SK-N-SH treated with all-trans-retinoic acid at 6 μM for 48 hours (cell line): ENCODE measurements around the gene ESYT1.

Experiments used
- ATAC-seq: fragments of 200-7000 bp; cut with Tn5 transposase; 3 replicates; pipeline ENCODE4 v1.9.1; 2020; ENCODE audit warnings: mild to moderate bottlenecking, moderate library complexity
- ARNTL ChIP-seq: fragments of 450-650 bp; formaldehyde crosslinking; IDR thresholded peaks from 2 replicates; pipeline ENCODE4 v1.5.0; 2020; ENCODE audit warnings: low read depth, mild to moderate bottlenecking, moderate library complexity, borderline replicate concordance
- BACH2 ChIP-seq: fragments of 250-450 bp; sonication (Bioruptor Pico); IDR thresholded peaks from 2 replicates; pipeline ENCODE4 v1.9.0; 2021; ENCODE audit warnings: mild to moderate bottlenecking, borderline replicate concordance
- CSDC2 ChIP-seq: fragments of 250-450 bp; sonication (Bioruptor Pico); IDR thresholded peaks from 2 replicates; pipeline ENCODE4 v1.5.0; 2020; ENCODE audit warnings: mild to moderate bottlenecking, moderate library complexity
- CSRNP3 ChIP-seq: fragments of 250-450 bp; sonication (Bioruptor Pico); IDR thresholded peaks from 2 replicates; pipeline ENCODE4 v1.5.1; 2021; ENCODE audit warnings: mild to moderate bottlenecking, moderate library complexity
- ESRRG ChIP-seq: fragments of 250-450 bp; sonication (Bioruptor Pico); IDR thresholded peaks from 2 replicates; pipeline ENCODE4 v1.6.1; 2021; ENCODE audit warnings: mild to moderate bottlenecking
- GLIS3 ChIP-seq: fragments of 250-450 bp; sonication (Bioruptor Pico); IDR thresholded peaks from 2 replicates; pipeline ENCODE4 v1.5.0; 2020; ENCODE audit warnings: mild to moderate bottlenecking, moderate library complexity
- ISL1 ChIP-seq: fragments of 250-450 bp; sonication (Bioruptor Pico); IDR thresholded peaks from 2 replicates; pipeline ENCODE4 v2.1.2; 2022; ENCODE audit warnings: mild to moderate bottlenecking, moderate library complexity
- OSR1 ChIP-seq: fragments of 250-450 bp; sonication (Bioruptor Pico); IDR thresholded peaks from 2 replicates; pipeline ENCODE4 v1.8.0; 2022; ENCODE audit warnings: moderate library complexity, mild to moderate bottlenecking, inconsistent platforms
- PPARA ChIP-seq: fragments of 250-450 bp; sonication (Bioruptor Pico); IDR thresholded peaks from 2 replicates; pipeline ENCODE4 v1.5.0; 2020; ENCODE audit warnings: mild to moderate bottlenecking, borderline replicate concordance
- RARB ChIP-seq: fragments of 250-450 bp; sonication (Bioruptor Pico); IDR thresholded peaks from 2 replicates; pipeline ENCODE4 v1.8.0; 2021; ENCODE audit warnings: mild to moderate bottlenecking, moderate library complexity
- SNAI2 ChIP-seq: fragments of 250-450 bp; sonication (Bioruptor Pico); IDR thresholded peaks from 2 replicates; pipeline ENCODE4 v1.5.0; 2020; ENCODE audit warnings: mild to moderate bottlenecking, moderate library complexity
- TCF4 ChIP-seq: fragments of 250-450 bp; sonication (Bioruptor Pico); IDR thresholded peaks from 2 replicates; pipeline ENCODE4 v1.8.0; 2021; ENCODE audit warnings: mild to moderate bottlenecking, moderate library complexity, borderline replicate concordance
- TOX ChIP-seq: fragments of 250-450 bp; sonication (Bioruptor Pico); IDR thresholded peaks from 2 replicates; pipeline ENCODE4 v1.8.0; 2021; ENCODE audit warnings: mild to moderate bottlenecking, moderate library complexity, borderline replicate concordance
- ZC3H10 ChIP-seq: fragments of 250-450 bp; sonication (Bioruptor Pico); IDR thresholded peaks from 2 replicates; pipeline ENCODE4 v1.5.1; 2021; ENCODE audit warnings: mild to moderate bottlenecking, moderate library complexity
- ZFP3 ChIP-seq: fragments of 250-450 bp; sonication (Bioruptor Pico); IDR thresholded peaks from 2 replicates; pipeline ENCODE4 v1.5.0; 2020; ENCODE audit warnings: mild to moderate bottlenecking, moderate library complexity
- ZNF565 ChIP-seq: fragments of 450-650 bp; formaldehyde crosslinking; conservative IDR thresholded peaks from 2 replicates; pipeline ENCODE4 v1.5.0; 2020; ENCODE audit warnings: low read depth, mild to moderate bottlenecking, moderate library complexity
- ZNF70 ChIP-seq: fragments of 450-650 bp; formaldehyde crosslinking; IDR thresholded peaks from 2 replicates; pipeline ENCODE4 v1.5.0; 2020; ENCODE audit warnings: mild to moderate bottlenecking, moderate library complexity
- ZNF8 ChIP-seq: fragments of 450-650 bp; formaldehyde crosslinking; IDR thresholded peaks from 2 replicates; pipeline ENCODE4 v1.5.0; 2020; ENCODE audit warnings: mild to moderate bottlenecking, moderate library complexity
- TF ChIP-seq, protein P1 (sequence below): fragments of 250-450 bp; sonication (Bioruptor Pico); IDR thresholded peaks from 2 replicates; pipeline ENCODE4 v1.5.0; 2020; ENCODE audit warnings: mild to moderate bottlenecking, moderate library complexity
- TF ChIP-seq, protein P2 (sequence below): fragments of 250-450 bp; sonication (Bioruptor Pico); IDR thresholded peaks from 2 replicates; pipeline ENCODE4 v1.5.1; 2020; ENCODE audit warnings: low read depth, mild to moderate bottlenecking, moderate library complexity
- TF ChIP-seq, protein P3 (sequence below): fragments of 250-450 bp; sonication (Bioruptor Pico); IDR thresholded peaks from 2 replicates; pipeline ENCODE4 v1.8.0; 2020; ENCODE audit warnings: mild to moderate bottlenecking, moderate library complexity, borderline replicate concordance
- TF ChIP-seq, protein P4 (sequence below): fragments of 250-450 bp; sonication (Bioruptor Pico); IDR thresholded peaks from 2 replicates; pipeline ENCODE4 v1.8.0; 2021; ENCODE audit warnings: low read depth, mild to moderate bottlenecking, moderate library complexity, borderline replicate concordance

ESYT1 gene

GRCh38 chr12:56099787-56100186 lies 28.3 kb upstream of the ESYT1 start (continued):
- TF ChIP-seq ZC3H10 (CRISPR knock-in tag) (no peak), SNAI2 (CRISPR knock-in tag) (no peak), ZFP3 (no peak), BACH2 (CRISPR knock-in tag) (no peak), TOX (no peak), ESRRG (CRISPR knock-in tag) (no peak), ZNF565 (CRISPR knock-in tag) (no peak)
- TF ChIP-seq, protein P1, sequence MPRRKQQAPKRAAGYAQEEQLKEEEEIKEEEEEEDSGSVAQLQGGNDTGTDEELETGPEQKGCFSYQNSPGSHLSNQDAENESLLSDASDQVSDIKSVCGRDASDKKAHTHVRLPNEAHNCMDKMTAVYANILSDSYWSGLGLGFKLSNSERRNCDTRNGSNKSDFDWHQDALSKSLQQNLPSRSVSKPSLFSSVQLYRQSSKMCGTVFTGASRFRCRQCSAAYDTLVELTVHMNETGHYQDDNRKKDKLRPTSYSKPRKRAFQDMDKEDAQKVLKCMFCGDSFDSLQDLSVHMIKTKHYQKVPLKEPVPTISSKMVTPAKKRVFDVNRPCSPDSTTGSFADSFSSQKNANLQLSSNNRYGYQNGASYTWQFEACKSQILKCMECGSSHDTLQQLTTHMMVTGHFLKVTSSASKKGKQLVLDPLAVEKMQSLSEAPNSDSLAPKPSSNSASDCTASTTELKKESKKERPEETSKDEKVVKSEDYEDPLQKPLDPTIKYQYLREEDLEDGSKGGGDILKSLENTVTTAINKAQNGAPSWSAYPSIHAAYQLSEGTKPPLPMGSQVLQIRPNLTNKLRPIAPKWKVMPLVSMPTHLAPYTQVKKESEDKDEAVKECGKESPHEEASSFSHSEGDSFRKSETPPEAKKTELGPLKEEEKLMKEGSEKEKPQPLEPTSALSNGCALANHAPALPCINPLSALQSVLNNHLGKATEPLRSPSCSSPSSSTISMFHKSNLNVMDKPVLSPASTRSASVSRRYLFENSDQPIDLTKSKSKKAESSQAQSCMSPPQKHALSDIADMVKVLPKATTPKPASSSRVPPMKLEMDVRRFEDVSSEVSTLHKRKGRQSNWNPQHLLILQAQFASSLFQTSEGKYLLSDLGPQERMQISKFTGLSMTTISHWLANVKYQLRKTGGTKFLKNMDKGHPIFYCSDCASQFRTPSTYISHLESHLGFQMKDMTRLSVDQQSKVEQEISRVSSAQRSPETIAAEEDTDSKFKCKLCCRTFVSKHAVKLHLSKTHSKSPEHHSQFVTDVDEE (CRISPR knock-in tag), result no peak

DNA sequence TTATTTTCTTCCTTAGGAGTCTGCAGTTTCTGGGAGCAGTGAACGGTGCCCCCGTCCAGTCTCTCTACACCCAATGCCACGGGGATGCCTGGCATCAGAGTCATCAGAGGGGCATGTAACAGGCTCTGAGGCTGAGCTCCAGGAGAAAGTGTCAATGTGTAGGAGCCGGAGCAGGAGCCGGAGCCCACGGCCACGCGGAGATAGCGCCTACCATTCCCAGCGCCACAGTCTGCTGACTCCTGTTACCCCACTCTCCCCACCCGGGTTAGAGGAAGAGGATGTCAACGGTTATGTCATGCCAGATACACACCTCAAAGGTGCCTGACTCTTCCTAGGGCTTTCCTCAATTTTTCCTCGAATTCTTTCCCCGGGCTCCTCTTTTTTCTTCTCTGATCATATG lies 27.0 kb upstream of the ESYT1 start:
- TF ChIP-seq GLIS3, result no peak
- TF ChIP-seq, protein P2, sequence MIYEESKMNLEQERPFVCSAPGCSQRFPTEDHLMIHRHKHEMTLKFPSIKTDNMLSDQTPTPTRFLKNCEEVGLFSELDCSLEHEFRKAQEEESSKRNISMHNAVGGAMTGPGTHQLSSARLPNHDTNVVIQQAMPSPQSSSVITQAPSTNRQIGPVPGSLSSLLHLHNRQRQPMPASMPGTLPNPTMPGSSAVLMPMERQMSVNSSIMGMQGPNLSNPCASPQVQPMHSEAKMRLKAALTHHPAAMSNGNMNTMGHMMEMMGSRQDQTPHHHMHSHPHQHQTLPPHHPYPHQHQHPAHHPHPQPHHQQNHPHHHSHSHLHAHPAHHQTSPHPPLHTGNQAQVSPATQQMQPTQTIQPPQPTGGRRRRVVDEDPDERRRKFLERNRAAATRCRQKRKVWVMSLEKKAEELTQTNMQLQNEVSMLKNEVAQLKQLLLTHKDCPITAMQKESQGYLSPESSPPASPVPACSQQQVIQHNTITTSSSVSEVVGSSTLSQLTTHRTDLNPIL (CRISPR knock-in tag), result no peak
- TF ChIP-seq PPARA, result no peak
- TF ChIP-seq, protein P1 (CRISPR knock-in tag), result no peak
- no peak for TF ChIP-seq RARB (CRISPR knock-in tag)
- TF ChIP-seq ISL1 (CRISPR knock-in tag), result no peak
- TF ChIP-seq ARNTL, result no peak
- TF ChIP-seq ZC3H10 (CRISPR knock-in tag), result no peak
- TF ChIP-seq, protein P3, sequence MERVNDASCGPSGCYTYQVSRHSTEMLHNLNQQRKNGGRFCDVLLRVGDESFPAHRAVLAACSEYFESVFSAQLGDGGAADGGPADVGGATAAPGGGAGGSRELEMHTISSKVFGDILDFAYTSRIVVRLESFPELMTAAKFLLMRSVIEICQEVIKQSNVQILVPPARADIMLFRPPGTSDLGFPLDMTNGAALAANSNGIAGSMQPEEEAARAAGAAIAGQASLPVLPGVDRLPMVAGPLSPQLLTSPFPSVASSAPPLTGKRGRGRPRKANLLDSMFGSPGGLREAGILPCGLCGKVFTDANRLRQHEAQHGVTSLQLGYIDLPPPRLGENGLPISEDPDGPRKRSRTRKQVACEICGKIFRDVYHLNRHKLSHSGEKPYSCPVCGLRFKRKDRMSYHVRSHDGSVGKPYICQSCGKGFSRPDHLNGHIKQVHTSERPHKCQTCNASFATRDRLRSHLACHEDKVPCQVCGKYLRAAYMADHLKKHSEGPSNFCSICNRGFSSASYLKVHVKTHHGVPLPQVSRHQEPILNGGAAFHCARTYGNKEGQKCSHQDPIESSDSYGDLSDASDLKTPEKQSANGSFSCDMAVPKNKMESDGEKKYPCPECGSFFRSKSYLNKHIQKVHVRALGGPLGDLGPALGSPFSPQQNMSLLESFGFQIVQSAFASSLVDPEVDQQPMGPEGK (CRISPR knock-in tag), result no peak
- TF ChIP-seq SNAI2 (CRISPR knock-in tag), result no peak
- no peak for TF ChIP-seq ZFP3
- no peak for TF ChIP-seq ZNF8 (CRISPR knock-in tag)
- no peak for ATAC-seq

DNA sequence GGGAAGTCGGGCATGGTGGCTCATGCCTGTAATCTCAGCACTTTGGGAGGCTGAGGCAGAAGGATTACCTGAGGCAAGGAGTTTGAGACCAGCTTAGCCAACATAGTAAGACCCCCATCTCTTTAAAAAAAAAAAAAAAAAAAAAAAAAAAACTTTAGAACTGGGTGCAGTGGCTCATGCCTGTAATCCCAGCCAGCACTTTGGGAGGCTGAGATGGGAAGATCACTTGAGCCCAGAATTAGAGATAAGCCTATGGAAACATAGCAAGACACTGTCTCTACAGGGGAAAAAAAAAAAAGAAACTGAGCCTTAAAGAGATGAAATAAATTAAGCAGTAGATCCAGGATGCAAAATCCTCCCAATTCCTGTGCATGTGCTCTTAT lies 25.4 kb upstream of the ESYT1 start:
- ATAC-seq, result no peak
- TF ChIP-seq ESRRG (CRISPR knock-in tag), result no peak
- no peak for TF ChIP-seq TCF4
- no peak for TF ChIP-seq CSDC2 (CRISPR knock-in tag)
- TF ChIP-seq, protein P1 (CRISPR knock-in tag), result no peak
- no peak for TF ChIP-seq ISL1 (CRISPR knock-in tag)
- no peak for TF ChIP-seq RARB (CRISPR knock-in tag)
- TF ChIP-seq, protein P4, sequence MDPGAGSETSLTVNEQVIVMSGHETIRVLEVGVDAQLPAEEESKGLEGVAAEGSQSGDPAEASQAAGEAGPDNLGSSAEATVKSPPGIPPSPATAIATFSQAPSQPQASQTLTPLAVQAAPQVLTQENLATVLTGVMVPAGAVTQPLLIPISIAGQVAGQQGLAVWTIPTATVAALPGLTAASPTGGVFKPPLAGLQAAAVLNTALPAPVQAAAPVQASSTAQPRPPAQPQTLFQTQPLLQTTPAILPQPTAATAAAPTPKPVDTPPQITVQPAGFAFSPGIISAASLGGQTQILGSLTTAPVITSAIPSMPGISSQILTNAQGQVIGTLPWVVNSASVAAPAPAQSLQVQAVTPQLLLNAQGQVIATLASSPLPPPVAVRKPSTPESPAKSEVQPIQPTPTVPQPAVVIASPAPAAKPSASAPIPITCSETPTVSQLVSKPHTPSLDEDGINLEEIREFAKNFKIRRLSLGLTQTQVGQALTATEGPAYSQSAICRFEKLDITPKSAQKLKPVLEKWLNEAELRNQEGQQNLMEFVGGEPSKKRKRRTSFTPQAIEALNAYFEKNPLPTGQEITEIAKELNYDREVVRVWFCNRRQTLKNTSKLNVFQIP (CRISPR knock-in tag), result no peak
- no peak for TF ChIP-seq TOX
- no peak for TF ChIP-seq PPARA
- TF ChIP-seq OSR1 (CRISPR knock-in tag), result no peak
- TF ChIP-seq, protein P2 (CRISPR knock-in tag), result no peak
- no peak for TF ChIP-seq CSRNP3
- no peak for TF ChIP-seq ZNF70 (CRISPR knock-in tag)
- no peak for TF ChIP-seq ZNF8 (CRISPR knock-in tag)
